HK-2 (cell line): Measurements from ENCODE around the gene PMF1.
"Not testable (repeated sequence)": the region's sequence is repeated elsewhere in the genome, so short reads cannot be mapped to it uniquely, and the experiment has no call there.

Source experiments
- DNase-seq: peaks from one replicate; pipeline ENCODE4 v3.0.0-alpha.2; 2018; ENCODE audit not compliant: unreplicated experiment

Gene PMF1

GRCh38 chr1:156212833-156213643, at the start of gene PMF1:
TSS of gene PMF1 (plus strand) at chr1:156213007. CDS start at chr1:156213016, 9 bp downstream.
- DNase-seq, result peak; percentile 97

DNA sequence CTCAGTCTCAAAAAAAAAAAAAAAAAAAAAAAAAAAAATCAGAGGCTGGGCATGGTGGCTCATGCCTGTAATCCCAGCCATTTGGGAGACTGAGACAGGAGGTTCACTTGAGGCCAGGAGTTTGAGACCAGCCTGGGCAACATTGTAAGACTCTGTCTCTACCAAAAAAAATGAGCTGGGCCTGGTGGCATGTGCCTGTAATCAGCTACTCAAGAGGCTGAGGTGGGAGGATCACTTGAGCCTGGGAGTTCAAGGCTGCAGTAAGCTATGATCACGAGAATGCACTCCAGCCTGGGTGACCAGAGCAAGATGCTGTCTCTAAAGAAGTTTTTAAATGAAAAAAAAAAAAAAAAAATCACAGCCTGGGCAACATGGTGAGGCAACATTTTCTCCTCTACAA, 49.1 kb upstream of the PMF1 start:
- DNase-seq, result no peak

- DNase-seq, result no peak
Measured at GRCh38 chr1:156164125-156164831, 48.5 kb upstream of the PMF1 start.

- no peak for DNase-seq
Measured at GRCh38 chr1:156165083-156165482, 47.7 kb upstream of the PMF1 start.

GRCh38 chr1:156167536-156167935, 45.3 kb upstream of the PMF1 start:
- no peak for DNase-seq

DNA sequence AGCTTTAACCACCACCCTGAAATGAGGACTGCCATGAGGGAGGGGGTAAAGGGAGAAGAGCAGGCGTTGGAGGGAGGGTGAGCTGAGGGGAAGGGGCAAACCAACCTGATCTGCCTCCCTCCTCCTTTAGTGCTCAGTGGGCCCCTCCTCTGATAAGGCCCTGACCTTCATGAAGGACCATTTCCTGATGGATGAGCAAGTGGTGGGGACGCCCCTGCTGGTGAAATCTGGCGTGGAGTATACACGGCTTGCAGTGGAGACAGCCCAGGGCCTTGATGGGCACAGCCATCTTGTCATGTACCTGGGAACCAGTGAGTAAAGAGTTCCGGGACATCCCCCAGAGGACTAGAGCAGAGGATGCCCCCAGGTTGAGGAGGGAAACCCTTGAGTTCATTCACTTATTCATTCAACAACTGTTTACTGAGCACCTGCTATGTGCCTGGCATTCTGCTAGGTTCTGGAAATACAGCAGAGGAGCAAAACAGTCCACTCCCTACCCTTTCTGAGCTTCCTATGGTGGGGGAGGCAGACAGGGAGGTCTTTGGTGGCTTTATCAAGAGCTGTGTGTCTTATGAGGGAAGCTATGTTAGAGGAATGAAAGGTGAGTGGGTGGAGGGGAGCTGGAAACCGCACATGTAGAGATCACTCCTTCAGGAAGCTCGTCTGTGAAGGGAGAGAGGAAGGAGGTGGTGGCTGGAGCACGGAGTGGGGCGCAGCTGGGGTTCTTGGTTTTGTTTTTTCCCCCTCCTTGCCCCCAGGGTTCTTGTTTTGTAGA, 39.9 kb upstream of the PMF1 start:
- DNase-seq, result no peak

DNA sequence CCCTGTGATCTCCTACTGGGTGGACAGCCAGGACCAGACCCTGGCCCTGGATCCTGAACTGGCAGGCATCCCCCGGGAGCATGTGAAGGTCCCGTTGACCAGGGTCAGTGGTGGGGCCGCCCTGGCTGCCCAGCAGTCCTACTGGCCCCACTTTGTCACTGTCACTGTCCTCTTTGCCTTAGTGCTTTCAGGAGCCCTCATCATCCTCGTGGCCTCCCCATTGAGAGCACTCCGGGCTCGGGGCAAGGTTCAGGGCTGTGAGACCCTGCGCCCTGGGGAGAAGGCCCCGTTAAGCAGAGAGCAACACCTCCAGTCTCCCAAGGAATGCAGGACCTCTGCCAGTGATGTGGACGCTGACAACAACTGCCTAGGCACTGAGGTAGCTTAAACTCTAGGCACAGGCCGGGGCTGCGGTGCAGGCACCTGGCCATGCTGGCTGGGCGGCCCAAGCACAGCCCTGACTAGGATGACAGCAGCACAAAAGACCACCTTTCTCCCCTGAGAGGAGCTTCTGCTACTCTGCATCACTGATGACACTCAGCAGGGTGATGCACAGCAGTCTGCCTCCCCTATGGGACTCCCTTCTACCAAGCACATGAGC, 36.1 kb upstream of the PMF1 start:
- no peak for DNase-seq

- no peak for DNase-seq
Measured at GRCh38 chr1:156177919-156178654, 34.7 kb upstream of the PMF1 start.

GRCh38 chr1:156180471-156180870, 32.3 kb upstream of the PMF1 start:
- DNase-seq, result no peak

DNA sequence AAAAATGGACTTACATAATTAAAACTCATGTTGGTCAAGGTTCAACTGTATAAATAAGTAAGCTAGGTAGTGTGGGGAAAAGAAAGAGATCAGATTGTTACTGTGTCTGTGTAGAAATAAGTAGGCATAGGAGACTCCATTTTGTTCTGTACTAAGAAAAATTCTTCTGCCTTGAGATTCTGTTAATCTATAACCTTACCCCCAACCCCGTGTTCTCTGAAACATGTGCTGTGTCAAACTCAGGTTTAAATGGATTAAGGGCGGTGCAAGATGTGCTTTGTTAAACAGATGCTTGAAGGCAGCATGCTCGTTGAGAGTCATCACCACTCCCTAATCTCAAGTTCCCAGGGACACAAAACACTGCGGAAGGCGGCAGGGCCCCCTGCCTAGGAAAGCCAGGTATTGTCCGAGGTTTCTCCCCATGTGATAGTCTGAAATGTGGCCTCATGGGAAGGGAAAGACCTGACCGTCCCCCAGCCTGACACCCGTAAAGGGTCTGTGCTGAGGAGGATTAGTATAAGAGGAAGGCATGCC, 31.3 kb upstream of the PMF1 start:
- DNase-seq, result not testable (repeated sequence)

GRCh38 chr1:156182010-156182779, 30.6 kb upstream of the PMF1 start:
- not testable (repeated sequence) for DNase-seq

- not testable (repeated sequence) for DNase-seq
Measured at GRCh38 chr1:156186347-156187177, 26.2 kb upstream of the PMF1 start.

DNA sequence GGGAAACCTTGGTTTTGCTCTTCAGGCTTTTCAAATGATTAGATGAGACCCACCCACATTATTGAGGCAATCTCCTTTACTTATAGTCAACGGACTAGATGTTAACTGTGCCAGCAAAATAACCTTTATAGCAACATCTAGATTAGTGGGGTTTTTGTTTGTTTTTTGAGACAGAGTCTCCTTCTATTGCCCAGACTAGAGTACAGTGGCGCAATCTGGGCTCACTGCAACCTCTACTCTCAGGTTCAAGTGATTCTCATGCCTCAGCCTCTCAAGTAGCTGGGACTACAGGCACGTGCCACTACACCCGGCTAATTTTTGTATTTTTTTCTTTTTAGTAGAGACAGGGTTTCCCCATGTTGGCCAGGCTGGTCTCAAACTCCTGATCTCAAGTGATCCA, 22.5 kb upstream of the PMF1 start:
- DNase-seq, result not testable (repeated sequence)

- DNase-seq, result no peak
Measured at GRCh38 chr1:156191292-156191964, 21.4 kb upstream of the PMF1 start.

DNA sequence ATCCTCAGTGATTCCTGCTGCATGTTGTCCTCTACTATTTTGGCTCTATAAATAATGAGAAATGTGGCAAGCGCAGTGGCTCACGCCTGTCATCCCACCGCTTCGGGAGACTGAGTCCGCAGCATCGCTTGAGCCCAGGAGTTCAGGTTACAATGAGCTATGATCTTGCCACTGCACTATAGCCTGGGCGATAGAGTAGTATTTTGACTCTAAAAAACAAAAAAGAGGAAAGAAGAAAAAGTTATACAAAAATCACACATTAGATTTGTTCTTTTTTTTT, 19.7 kb upstream of the PMF1 start:
- no peak for DNase-seq

DNA sequence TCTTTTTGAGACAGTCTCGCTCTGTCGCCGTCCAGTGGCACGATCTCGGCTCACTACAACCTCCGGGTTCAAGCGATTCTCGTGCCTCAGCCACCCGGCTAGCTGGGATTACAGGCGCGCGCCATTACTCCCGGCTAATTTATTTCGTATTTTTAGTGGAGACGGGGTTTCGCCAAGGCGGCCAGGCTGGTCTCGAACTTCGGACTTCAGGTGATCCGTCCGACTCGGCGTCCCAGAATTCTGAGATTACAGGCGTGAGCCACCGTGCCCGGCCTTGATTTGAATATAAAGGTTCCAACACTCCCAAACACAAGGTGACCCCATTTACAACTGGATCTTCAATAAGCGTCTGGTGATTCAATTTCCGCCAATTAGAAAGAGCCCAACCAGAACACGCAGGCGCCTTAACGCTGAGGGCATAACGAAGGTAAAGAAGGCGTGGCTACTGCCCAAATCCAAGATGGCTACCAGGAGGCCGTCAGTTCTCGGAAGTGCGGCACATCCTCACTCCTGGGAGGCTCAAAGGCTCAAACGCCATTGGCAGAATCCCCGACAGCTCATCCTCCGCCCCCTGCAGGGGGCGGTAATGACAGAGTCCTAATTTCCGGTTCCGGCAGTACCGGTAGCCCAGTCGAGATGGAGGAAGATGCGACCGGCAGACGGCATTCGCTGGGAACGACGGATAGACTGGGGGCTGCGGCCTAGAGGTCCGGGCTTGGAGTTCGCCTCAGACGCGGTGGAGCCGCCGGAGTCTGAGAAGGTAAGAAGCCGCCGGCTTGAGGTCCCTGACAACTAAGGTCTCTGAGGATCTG, 19.1 kb upstream of the PMF1 start, which contains the start of gene SLC25A44:
Gene SLC25A44, plus strand, starts transcription at position 617 of the 812 bp plus-strand sequence. CDS start 5,744 bp downstream, outside the sequence.
- DNase-seq, result peak; percentile 97

- DNase-seq, result no peak
Measured at GRCh38 chr1:156194300-156194652, 18.5 kb upstream of the PMF1 start.

DNA sequence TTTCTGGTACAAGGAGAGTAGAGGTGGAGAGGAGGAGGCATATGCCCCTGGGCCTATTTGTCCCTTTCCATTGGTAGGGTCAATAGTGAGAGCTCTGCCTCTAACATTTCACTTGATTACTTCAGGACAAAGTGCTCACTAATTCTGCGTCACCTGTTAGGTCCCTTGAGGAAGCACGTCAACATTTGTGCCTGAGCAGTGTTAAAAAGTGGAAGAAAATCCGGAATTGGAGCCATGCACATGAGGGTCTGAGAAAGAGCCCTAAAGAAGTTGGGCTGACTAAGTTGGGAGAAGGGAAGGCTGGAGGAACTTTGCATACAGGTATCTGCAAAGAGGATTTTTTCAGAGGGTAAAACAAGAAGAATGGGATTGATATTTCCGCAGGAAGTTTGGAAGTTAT, 17.0 kb upstream of the PMF1 start:
- no peak for DNase-seq
